Measurements from ENCODE around the gene SUB1. TPM values are rescaled to one million over a fixed set of nuclear protein-coding genes. Genes with fewer than 3 reads are reported as not detected.

Gene SUB1
- total and polyA plus RNA-seq, 4 donors: 126 to 234 (median 155) TPM

GRCh38 chr5:32625106-32625505 lies 39.7 kb downstream of the SUB1 start:
- no peak overlapping the region for H3K4me3 ChIP-seq
- H3K27ac ChIP-seq (ENCODE audit: low read depth in 1 of 2, low read length in 1 of 2): no peak overlapping the region
- no peaks in the 10 kb centered on the region for H3K27me3 ChIP-seq (ENCODE audit: control insufficient read depth in 3 of 3, insufficient read depth in 3 of 3, low read length in 2 of 3)
- DNase-seq (no peak), ATAC-seq (ENCODE audit: insufficient read depth, low FRiP score) (no peak)
- H3K36me3 ChIP-seq (ENCODE audit: control insufficient read depth in 4 of 4, insufficient read depth in 4 of 4, low read length in 4 of 4): no peaks in the 10 kb centered on the region
- H3K9me3 ChIP-seq (ENCODE audit: control insufficient read depth in 4 of 4, insufficient read depth in 3 of 4, low read length in 3 of 4): peaks cover 0 to 2% (median 0%) of the 10 kb centered on the region in 4 donors
- no peak overlapping the region for H3K9ac ChIP-seq (ENCODE audit: insufficient read depth in 1 of 2, low read length in 2 of 2)
- WGBS, 2 donors: 53 to 58% methylated on average over 3 of the region's 3 CpGs
- H3K4me1 ChIP-seq (ENCODE audit: control insufficient read depth in 5 of 5, insufficient read depth in 5 of 5, low read length in 5 of 5): peaks cover 0 to 4% (median 0%) of the 10 kb centered on the region in 5 donors
- TF ChIP-seq CTCF (IDR thresholded peaks at IDR 0.05; ENCODE audit: control extremely low read depth, extremely low read depth): no peak

- 79 to 87% methylated on average over 5 of the region's 5 CpGs for WGBS, 2 donors
- Histone ChIP-seq H3K4me3 (no peak overlapping the region), H3K27me3 (ENCODE audit: control insufficient read depth in 3 of 3, insufficient read depth in 3 of 3, low read length in 2 of 3) (no peaks in the 10 kb centered on the region), H3K36me3 (ENCODE audit: control insufficient read depth in 4 of 4, insufficient read depth in 4 of 4, low read length in 4 of 4) (no peaks in the 10 kb centered on the region), H3K9ac (ENCODE audit: insufficient read depth in 1 of 2, low read length in 2 of 2) (no peak overlapping the region), H3K4me1 (ENCODE audit: control insufficient read depth in 5 of 5, insufficient read depth in 5 of 5, low read length in 5 of 5) (peaks cover 0 to 4% (median 0%) of the 10 kb centered on the region in 5 donors), H3K9me3 (ENCODE audit: control insufficient read depth in 4 of 4, insufficient read depth in 3 of 4, low read length in 3 of 4) (peaks cover 0 to 2% (median 0%) of the 10 kb centered on the region in 4 donors), H3K27ac (ENCODE audit: low read depth in 1 of 2, low read length in 1 of 2) (no peak overlapping the region)
- no peak for ATAC-seq (ENCODE audit: insufficient read depth, low FRiP score)
- no peak for TF ChIP-seq CTCF (IDR thresholded peaks at IDR 0.05; ENCODE audit: control extremely low read depth, extremely low read depth)
- DNase-seq: no peak
These were observed 40.2 kb downstream of the SUB1 start for GRCh38 chr5:32625547-32625946.

GRCh38 chr5:32627219-32627870 lies 42.0 kb downstream of the SUB1 start:
- no peak overlapping the region for H3K4me3 ChIP-seq
- peaks cover 0 to 2% (median 0%) of the 10 kb centered on the region in 4 donors for H3K9me3 ChIP-seq (ENCODE audit: control insufficient read depth in 4 of 4, insufficient read depth in 3 of 4, low read length in 3 of 4)
- no peak overlapping the region for H3K9ac ChIP-seq (ENCODE audit: insufficient read depth in 1 of 2, low read length in 2 of 2)
- 84 to 93% methylated on average over 5 of the region's 5 CpGs for WGBS, 2 donors
- no peak overlapping the region for H3K27ac ChIP-seq (ENCODE audit: low read depth in 1 of 2, low read length in 1 of 2)
- no peaks in the 10 kb centered on the region for H3K27me3 ChIP-seq (ENCODE audit: control insufficient read depth in 3 of 3, insufficient read depth in 3 of 3, low read length in 2 of 3)
- no peaks in the 10 kb centered on the region for H3K36me3 ChIP-seq (ENCODE audit: control insufficient read depth in 4 of 4, insufficient read depth in 4 of 4, low read length in 4 of 4)
- DNase-seq: no peak
- H3K4me1 ChIP-seq (ENCODE audit: control insufficient read depth in 5 of 5, insufficient read depth in 5 of 5, low read length in 5 of 5): peaks cover 0 to 4% (median 0%) of the 10 kb centered on the region in 5 donors
- no peak for ATAC-seq (ENCODE audit: insufficient read depth, low FRiP score)
- no peak for TF ChIP-seq CTCF (IDR thresholded peaks at IDR 0.05; ENCODE audit: control extremely low read depth, extremely low read depth)

Measured in lung (tissue), 12 donors.